H9 (cell line): Measurements from ENCODE around the gene GJB4. TPM values are rescaled to one million over a fixed set of nuclear protein-coding genes. Genes with fewer than 3 reads are reported as not detected.
A peak's percentile ranks its signal among the peaks of the same experiment; 100 is the strongest.

Experiments used
- DNase-seq: peaks from one replicate; pipeline ENCODE4 v3.0.0-alpha.2; 2017
- H2AFZ ChIP-seq: one replicate; pipeline ENCODE4 v1.6.1; 2013; ENCODE audit warnings: mild to moderate bottlenecking, low read length, control low read depth, moderate library complexity
- H2AK5ac ChIP-seq: 2 replicates; pipeline ENCODE4 v1.6.1; 2013; ENCODE audit warnings: low read length, control low read depth, mixed read lengths; ENCODE audit not compliant: insufficient read length
- H2BK120ac ChIP-seq: one replicate; pipeline ENCODE4 v1.6.1; 2013; ENCODE audit warnings: low read depth, mild to moderate bottlenecking, low read length, control low read depth, inconsistent platforms; ENCODE audit not compliant: poor library complexity, severe bottlenecking
- H2BK12ac ChIP-seq: 2 replicates; pipeline ENCODE4 v1.6.1; 2013; ENCODE audit warnings: low read length, control low read depth, mixed read lengths, low read depth; ENCODE audit not compliant: insufficient read length
- H2BK15ac ChIP-seq: 2 replicates; pipeline ENCODE4 v1.6.1; 2013; ENCODE audit warnings: low read depth, low read length, control low read depth
- H2BK20ac ChIP-seq: one replicate; pipeline ENCODE4 v1.6.1; 2013; ENCODE audit warnings: low read depth, mild to moderate bottlenecking, low read length, control low read depth, inconsistent platforms; ENCODE audit not compliant: poor library complexity, severe bottlenecking
- H2BK5ac ChIP-seq: 2 replicates; pipeline ENCODE4 v1.6.1; 2013; ENCODE audit warnings: low read length, control low read depth, mixed read lengths; ENCODE audit not compliant: insufficient read length
- H3K14ac ChIP-seq: 2 replicates; pipeline ENCODE4 v1.6.1; 2013; ENCODE audit warnings: low read length, control low read depth; ENCODE audit not compliant: insufficient read depth
- H3K18ac ChIP-seq: 2 replicates; pipeline ENCODE4 v1.6.1; 2013; ENCODE audit warnings: low read depth, mild to moderate bottlenecking, mixed read lengths, low read length, control low read depth; ENCODE audit not compliant: insufficient read length
- H3K23ac ChIP-seq: 2 replicates; pipeline ENCODE4 v1.6.1; 2013; ENCODE audit warnings: low read length, control low read depth, mixed read lengths, low read depth; ENCODE audit not compliant: insufficient read length
- H3K23me2 ChIP-seq: 2 replicates; pipeline ENCODE4 v1.6.1; 2013; ENCODE audit warnings: low read depth, mild to moderate bottlenecking, mixed read lengths, low read length, control low read depth; ENCODE audit not compliant: insufficient read length, poor library complexity, severe bottlenecking
- H3K27ac ChIP-seq: 2 replicates; pipeline ENCODE4 v1.5.1; 2013; ENCODE audit warnings: low read length, control low read depth, mixed read lengths, low read depth; ENCODE audit not compliant: insufficient read length
- H3K27me3 ChIP-seq: 2 replicates; pipeline ENCODE4 v1.6.1; 2013; ENCODE audit warnings: low read length, control low read depth, inconsistent platforms; ENCODE audit not compliant: insufficient read depth
- H3K4ac ChIP-seq: 2 replicates; pipeline ENCODE4 v1.6.1; 2013; ENCODE audit warnings: low read depth, mild to moderate bottlenecking, control low read depth, inconsistent platforms, low read length, moderate library complexity
- H3K4me1 ChIP-seq: 2 replicates; pipeline ENCODE4 v1.6.1; 2013; ENCODE audit warnings: low read length, control low read depth, inconsistent platforms; ENCODE audit not compliant: insufficient read depth
- H3K4me2 ChIP-seq: 2 replicates; pipeline ENCODE4 v1.6.1; 2013; ENCODE audit warnings: low read length, control low read depth, mixed read lengths; ENCODE audit not compliant: insufficient read length, insufficient read depth
- H3K56ac ChIP-seq: 2 replicates; pipeline ENCODE4 v1.6.1; 2013; ENCODE audit warnings: low read depth, mild to moderate bottlenecking, mixed read lengths, low read length, control low read depth; ENCODE audit not compliant: insufficient read length
- H3K79me1 ChIP-seq: 2 replicates; pipeline ENCODE4 v1.6.1; 2013; ENCODE audit warnings: low read depth, mild to moderate bottlenecking, moderate library complexity, low read length, control low read depth, inconsistent platforms; ENCODE audit not compliant: insufficient read depth, poor library complexity, severe bottlenecking
- H3K79me2 ChIP-seq: 2 replicates; pipeline ENCODE4 v1.6.1; 2013; ENCODE audit warnings: low read length, control low read depth, inconsistent platforms; ENCODE audit not compliant: insufficient read depth
- H3K9ac ChIP-seq: 2 replicates; pipeline ENCODE4 v1.6.1; 2013; ENCODE audit warnings: low read length, control low read depth, mixed read lengths; ENCODE audit not compliant: insufficient read length; ENCODE audit errors: extremely low read depth
- H3K9me3 ChIP-seq: one replicate; pipeline ENCODE4 v1.6.1; 2013; ENCODE audit warnings: low read depth, low read length, inconsistent platforms; ENCODE audit not compliant: control insufficient read depth
- H3T11ph ChIP-seq: one replicate; pipeline ENCODE4 v1.6.1; 2013; ENCODE audit warnings: mild to moderate bottlenecking, low read length, control low read depth, inconsistent platforms
- H4K20me1 ChIP-seq: one replicate; pipeline ENCODE4 v1.6.1; 2013; ENCODE audit not compliant: control insufficient read depth, insufficient read length, insufficient read depth
- H4K5ac ChIP-seq: 2 replicates; pipeline ENCODE4 v1.6.1; 2013; ENCODE audit warnings: low read depth, mild to moderate bottlenecking, mixed read lengths, low read length, control low read depth; ENCODE audit not compliant: insufficient read length
- H4K8ac ChIP-seq: replicated peaks from 2 replicates; pipeline ENCODE4 v1.6.1; 2013; ENCODE audit warnings: low read length, control low read depth, mixed read lengths, low read depth; ENCODE audit not compliant: insufficient read length
- H4K91ac ChIP-seq: 2 replicates; pipeline ENCODE4 v1.6.1; 2013; ENCODE audit warnings: low read depth, mild to moderate bottlenecking, moderate library complexity, mixed read lengths, low read length, control low read depth; ENCODE audit not compliant: insufficient read length
- H3K27ac Mint-ChIP-seq, 3 experiments: 2 replicates in 2 of 3; 3 replicates in 1 of 3; pipeline ENCODE4 v1.8.0; 2020 to 2021; ENCODE audit warnings: mixed read lengths in 3 of 3, mild to moderate bottlenecking in 1 of 3, moderate library complexity in 1 of 3
- H3K27me3 Mint-ChIP-seq: 2 replicates; pipeline ENCODE4 v1.8.0; 2021; ENCODE audit warnings: low read depth, mild to moderate bottlenecking, moderate library complexity, mixed read lengths
- H3K36me3 Mint-ChIP-seq, 3 experiments: 2 replicates in 2 of 3; 3 replicates in 1 of 3; pipeline ENCODE4 v1.8.0; 2020 to 2021; ENCODE audit warnings: low read depth in 3 of 3, mixed read lengths in 3 of 3; ENCODE audit not compliant: insufficient read depth in 1 of 3
- H3K4me1 Mint-ChIP-seq, 2 experiments: 2 replicates each; pipeline ENCODE4 v1.8.0; 2020; ENCODE audit warnings: mixed read lengths in 2 of 2
- H3K4me3 Mint-ChIP-seq, 2 experiments: 2 replicates in 1 of 2; 3 replicates in 1 of 2; pipeline ENCODE4 v1.8.0; 2020 to 2021; ENCODE audit warnings: mild to moderate bottlenecking in 2 of 2, mixed read lengths in 2 of 2, moderate library complexity in 1 of 2
- H3K9me3 Mint-ChIP-seq, 2 experiments: 2 replicates in 1 of 2; 3 replicates in 1 of 2; pipeline ENCODE4 v1.8.0; 2020; ENCODE audit warnings: mild to moderate bottlenecking in 2 of 2, mixed read lengths in 2 of 2, moderate library complexity in 1 of 2
- CTCF ChIP-seq: fragments of 200-600 bp; sonication (generic); conservative IDR thresholded peaks from 3 replicates; pipeline ENCODE4 v1.8.0; 2021; ENCODE audit warnings: antibody characterized with exemption, mild to moderate bottlenecking
- WGBS: extraction: QIAGEN DNeasy Blood & Tissue Kit; methylation state at CpG from one replicate; pipeline ENCODE4 v1.1.7; 2013; ENCODE audit warnings: missing lambda C conversion rate, low lambda C conversion rate, mixed read lengths; ENCODE audit not compliant: insufficient read length; ENCODE audit errors: extremely low coverage; 5-methylcytosine and 5-hydroxymethylcytosine counted together
- total RNA-seq: library from RNA; stranded (reverse); gene quantifications from 2 replicates; pipeline ENCODE4 v1.2.1, GENCODE V29; 2021

GJB4 gene
- total RNA-seq, 1 experiment from 2014 or later, result not detected

GRCh38 chr1:34796990-34797389 lies 37.5 kb downstream of the GJB4 start:
- H2BK5ac ChIP-seq, result no peak overlapping the region
- Mint-ChIP-seq H3K27ac (peak overlapping the region in 1 of 3 experiments; percentile 5; a peak in 1 of 7 replicates), H3K4me3 (0 out of 5 replicates have a peak overlapping the region, but pooled peaks of 1 of the 2 experiments have one; percentile 33), H3K4me1 (peaks cover 17 to 18% of the 10 kb centered on the region in 2 experiments), H3K9me3 (no peaks in the 10 kb centered on the region; a peak in 1 of 5 replicates), H3K27me3 (peaks cover 26% of the 10 kb centered on the region), H3K36me3 (no peaks in the 10 kb centered on the region; a peak in 2 of 7 replicates)
- no peak overlapping the region for H3K4ac ChIP-seq
- H3K18ac ChIP-seq, result no peak overlapping the region
- H4K5ac ChIP-seq, result no peak overlapping the region
- H2AK5ac ChIP-seq, result no peak overlapping the region
- no peak overlapping the region for H3K27ac ChIP-seq
- H2AFZ ChIP-seq, result no peak overlapping the region
- H3K9ac ChIP-seq, result no peak overlapping the region
- H3K9me3 ChIP-seq, result no peaks in the 10 kb centered on the region
- H3K23ac ChIP-seq, result no peak overlapping the region
- H3K4me2 ChIP-seq, result no peak overlapping the region
- no peak overlapping the region for H4K91ac ChIP-seq
- no peak overlapping the region for H3K14ac ChIP-seq
- no peak overlapping the region for H4K8ac ChIP-seq
- no peak for TF ChIP-seq CTCF
- no peak overlapping the region for H3T11ph ChIP-seq
- no peaks in the 10 kb centered on the region; the same call in 1 of the 2 replicates for H3K27me3 ChIP-seq
- no peaks in the 10 kb centered on the region; the same call in 1 of the 2 replicates for H3K4me1 ChIP-seq
- no peak overlapping the region for H2BK12ac ChIP-seq
- H2BK120ac ChIP-seq, result no peak overlapping the region
- no peaks in the 10 kb centered on the region for H3K79me2 ChIP-seq
- no peak overlapping the region for H2BK20ac ChIP-seq
- no CpG with 5 or more reads among the region's 6 CpGs for WGBS
- H4K20me1 ChIP-seq, result no peaks in the 10 kb centered on the region
- no peak for DNase-seq
- no peak overlapping the region for H2BK15ac ChIP-seq
- no peaks in the 10 kb centered on the region for H3K23me2 ChIP-seq
- H3K79me1 ChIP-seq, result no peaks in the 10 kb centered on the region
- H3K56ac ChIP-seq, result no peak overlapping the region
